NCI-H2227 (cell line): ENCODE measurements around the gene SPECC1L.

ENCODE experiments used
- DNase-seq: peaks from one replicate; lab custom pipeline; 2025; ENCODE audit not compliant: unreplicated experiment; lab: John Stamatoyannopoulos, UW

Gene SPECC1L

GRCh38 chr22:24413736-24414385 is 143.2 kb downstream of the SPECC1L start:
- DNase-seq = no peak

- DNase-seq = no peak
Observed at GRCh38 chr22:24414523-24414922, 143.9 kb downstream of the SPECC1L start.

GRCh38 chr22:24414984-24415945 is 144.6 kb downstream of the SPECC1L start:
- no peak for DNase-seq

GRCh38 chr22:24416095-24416494 is 145.5 kb downstream of the SPECC1L start:
- no peak for DNase-seq

GRCh38 chr22:24416611-24417010 is 146.0 kb downstream of the SPECC1L start:
- no peak for DNase-seq

GRCh38 chr22:24417200-24417599 is 146.6 kb downstream of the SPECC1L start:
- DNase-seq = no peak

GRCh38 chr22:24417901-24418641 is 147.4 kb downstream of the SPECC1L start:
- DNase-seq = no peak

GRCh38 chr22:24418786-24419474 is 148.3 kb downstream of the SPECC1L start:
- DNase-seq = no peak

- no peak for DNase-seq
Observed at GRCh38 chr22:24419475-24419850, 148.8 kb downstream of the SPECC1L start.

GRCh38 chr22:24420072-24420976 is 149.7 kb downstream of the SPECC1L start:
- peak; percentile 6 for DNase-seq

- DNase-seq = no peak
Observed at GRCh38 chr22:24420977-24421343, 150.3 kb downstream of the SPECC1L start.

- no peak for DNase-seq
Observed at GRCh38 chr22:24421428-24421931, 150.8 kb downstream of the SPECC1L start.

GRCh38 chr22:24422102-24422665 is 151.6 kb downstream of the SPECC1L start:
- DNase-seq = no peak

GRCh38 chr22:24423519-24424000 is 152.9 kb downstream of the SPECC1L start:
- peak; percentile 34 for DNase-seq

GRCh38 chr22:24424001-24424900 is 153.6 kb downstream of the SPECC1L start:
- no peak for DNase-seq

- no peak for DNase-seq
Observed at GRCh38 chr22:24424901-24425775, 154.5 kb downstream of the SPECC1L start.

GRCh38 chr22:24426436-24426835 is 155.8 kb downstream of the SPECC1L start:
- no peak for DNase-seq
